Peyer's patch (tissue), 4 donors: Measurements from ENCODE around the gene HPCAL1.

Experiments used
- POLR2A ChIP-seq, 2 donors: fragments of 450-650 bp; IDR thresholded peaks; one replicate each; pipeline ENCODE4 v1.5.1; 2017; ENCODE audit warnings: antibody characterized with exemption in 2 of 2, mild to moderate bottlenecking in 2 of 2, moderate library complexity in 2 of 2
- TF ChIP-seq, protein P1 (sequence below), 6 experiments: fragments of 450-650 bp in 4 of 6; fragments of 200-600 bp in 2 of 6; sonication (generic) in 1 of 6; IDR thresholded peaks; one replicate each; pipeline ENCODE4 v1.5.1; 2017 to 2019; ENCODE audit warnings: antibody characterized with exemption in 6 of 6, mild to moderate bottlenecking in 3 of 6, moderate library complexity in 1 of 6

DNA sequence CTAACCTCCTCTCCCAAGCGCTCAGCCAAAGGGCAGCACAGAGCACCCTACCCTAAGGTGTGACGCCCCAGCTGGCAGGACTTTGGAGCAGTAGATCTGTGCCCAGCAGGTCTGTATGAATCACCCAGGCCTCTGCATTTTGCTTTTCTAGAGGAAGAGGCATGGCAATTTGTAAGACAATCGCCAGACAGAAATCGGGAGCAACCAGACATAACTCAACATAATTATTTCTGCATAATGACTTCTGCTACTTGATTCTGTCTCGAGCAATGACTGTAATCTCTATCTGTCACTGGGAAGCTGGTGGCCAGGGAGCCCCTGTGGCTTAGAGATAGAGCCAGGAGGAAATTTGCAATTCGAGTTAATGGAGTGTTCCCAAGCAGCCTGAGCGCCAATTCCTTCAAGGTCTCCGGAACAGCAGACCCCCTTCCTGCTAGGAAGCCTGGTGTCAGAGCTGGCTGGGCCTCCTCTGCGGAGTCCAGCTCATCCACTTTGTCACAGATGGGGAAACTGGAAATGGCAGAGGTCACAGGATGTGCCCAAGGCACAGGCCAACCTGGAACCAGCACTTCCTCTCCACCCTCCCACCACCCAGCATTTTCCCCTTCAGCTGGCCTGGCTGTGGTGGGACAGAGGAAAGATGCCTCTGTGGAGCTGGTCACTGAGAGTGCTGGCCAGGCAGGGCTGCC is 90.4 kb downstream of the HPCAL1 start:
- TF ChIP-seq, protein P1, sequence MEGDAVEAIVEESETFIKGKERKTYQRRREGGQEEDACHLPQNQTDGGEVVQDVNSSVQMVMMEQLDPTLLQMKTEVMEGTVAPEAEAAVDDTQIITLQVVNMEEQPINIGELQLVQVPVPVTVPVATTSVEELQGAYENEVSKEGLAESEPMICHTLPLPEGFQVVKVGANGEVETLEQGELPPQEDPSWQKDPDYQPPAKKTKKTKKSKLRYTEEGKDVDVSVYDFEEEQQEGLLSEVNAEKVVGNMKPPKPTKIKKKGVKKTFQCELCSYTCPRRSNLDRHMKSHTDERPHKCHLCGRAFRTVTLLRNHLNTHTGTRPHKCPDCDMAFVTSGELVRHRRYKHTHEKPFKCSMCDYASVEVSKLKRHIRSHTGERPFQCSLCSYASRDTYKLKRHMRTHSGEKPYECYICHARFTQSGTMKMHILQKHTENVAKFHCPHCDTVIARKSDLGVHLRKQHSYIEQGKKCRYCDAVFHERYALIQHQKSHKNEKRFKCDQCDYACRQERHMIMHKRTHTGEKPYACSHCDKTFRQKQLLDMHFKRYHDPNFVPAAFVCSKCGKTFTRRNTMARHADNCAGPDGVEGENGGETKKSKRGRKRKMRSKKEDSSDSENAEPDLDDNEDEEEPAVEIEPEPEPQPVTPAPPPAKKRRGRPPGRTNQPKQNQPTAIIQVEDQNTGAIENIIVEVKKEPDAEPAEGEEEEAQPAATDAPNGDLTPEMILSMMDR (IDR thresholded peaks at IDR 0.05) = no peak
- TF ChIP-seq POLR2A (IDR thresholded peaks at IDR 0.05) = peak in 1 of 2 donors; percentile 15
